ENCODE measurements around the gene ZNF524.

ZNF524 gene

DNA sequence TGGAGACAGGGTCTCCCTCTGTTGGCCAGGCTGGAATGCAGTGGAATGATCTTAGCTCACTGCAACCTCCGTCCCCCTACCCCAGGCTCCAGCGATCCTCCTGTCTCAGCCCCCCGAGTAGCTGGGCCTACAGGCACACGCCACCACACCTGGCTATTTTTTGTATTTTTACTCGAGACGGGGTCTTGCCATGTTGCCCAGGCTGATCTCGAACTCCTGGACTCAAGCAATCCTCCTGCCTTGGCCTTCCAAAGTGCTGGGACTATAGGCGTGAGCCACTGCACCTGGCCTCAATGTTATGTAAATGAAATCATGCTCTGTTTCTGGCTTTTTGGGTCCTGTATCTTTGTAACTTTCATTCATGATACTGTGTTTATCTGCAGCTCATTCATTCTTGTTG lies 11.3 kb upstream of the ZNF524 start:
- Histone ChIP-seq H3K4me3 (replicated peaks; ENCODE audit: insufficient read depth, low read length) (no peak overlapping the region), H3K27ac (replicated peaks) (no peak overlapping the region), H3K27me3 (ENCODE audit: insufficient read depth, poor library complexity, severe bottlenecking) (peaks cover 25% of the 10 kb centered on the region)
- TF ChIP-seq SPI1 (IDR thresholded peaks at IDR 0.05; ENCODE audit: borderline replicate concordance, low read depth) (no peak), GABPA (IDR thresholded peaks at IDR 0.05; ENCODE audit: low read depth) (no peak), POLR2AphosphoS5 (IDR thresholded peaks at IDR 0.05; ENCODE audit: low read depth) (no peak)
- TF ChIP-seq, protein P1, sequence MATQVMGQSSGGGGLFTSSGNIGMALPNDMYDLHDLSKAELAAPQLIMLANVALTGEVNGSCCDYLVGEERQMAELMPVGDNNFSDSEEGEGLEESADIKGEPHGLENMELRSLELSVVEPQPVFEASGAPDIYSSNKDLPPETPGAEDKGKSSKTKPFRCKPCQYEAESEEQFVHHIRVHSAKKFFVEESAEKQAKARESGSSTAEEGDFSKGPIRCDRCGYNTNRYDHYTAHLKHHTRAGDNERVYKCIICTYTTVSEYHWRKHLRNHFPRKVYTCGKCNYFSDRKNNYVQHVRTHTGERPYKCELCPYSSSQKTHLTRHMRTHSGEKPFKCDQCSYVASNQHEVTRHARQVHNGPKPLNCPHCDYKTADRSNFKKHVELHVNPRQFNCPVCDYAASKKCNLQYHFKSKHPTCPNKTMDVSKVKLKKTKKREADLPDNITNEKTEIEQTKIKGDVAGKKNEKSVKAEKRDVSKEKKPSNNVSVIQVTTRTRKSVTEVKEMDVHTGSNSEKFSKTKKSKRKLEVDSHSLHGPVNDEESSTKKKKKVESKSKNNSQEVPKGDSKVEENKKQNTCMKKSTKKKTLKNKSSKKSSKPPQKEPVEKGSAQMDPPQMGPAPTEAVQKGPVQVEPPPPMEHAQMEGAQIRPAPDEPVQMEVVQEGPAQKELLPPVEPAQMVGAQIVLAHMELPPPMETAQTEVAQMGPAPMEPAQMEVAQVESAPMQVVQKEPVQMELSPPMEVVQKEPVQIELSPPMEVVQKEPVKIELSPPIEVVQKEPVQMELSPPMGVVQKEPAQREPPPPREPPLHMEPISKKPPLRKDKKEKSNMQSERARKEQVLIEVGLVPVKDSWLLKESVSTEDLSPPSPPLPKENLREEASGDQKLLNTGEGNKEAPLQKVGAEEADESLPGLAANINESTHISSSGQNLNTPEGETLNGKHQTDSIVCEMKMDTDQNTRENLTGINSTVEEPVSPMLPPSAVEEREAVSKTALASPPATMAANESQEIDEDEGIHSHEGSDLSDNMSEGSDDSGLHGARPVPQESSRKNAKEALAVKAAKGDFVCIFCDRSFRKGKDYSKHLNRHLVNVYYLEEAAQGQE (IDR thresholded peaks at IDR 0.05; ENCODE audit: insufficient replicate concordance, low read depth), result no peak
- TF ChIP-seq, protein P2, sequence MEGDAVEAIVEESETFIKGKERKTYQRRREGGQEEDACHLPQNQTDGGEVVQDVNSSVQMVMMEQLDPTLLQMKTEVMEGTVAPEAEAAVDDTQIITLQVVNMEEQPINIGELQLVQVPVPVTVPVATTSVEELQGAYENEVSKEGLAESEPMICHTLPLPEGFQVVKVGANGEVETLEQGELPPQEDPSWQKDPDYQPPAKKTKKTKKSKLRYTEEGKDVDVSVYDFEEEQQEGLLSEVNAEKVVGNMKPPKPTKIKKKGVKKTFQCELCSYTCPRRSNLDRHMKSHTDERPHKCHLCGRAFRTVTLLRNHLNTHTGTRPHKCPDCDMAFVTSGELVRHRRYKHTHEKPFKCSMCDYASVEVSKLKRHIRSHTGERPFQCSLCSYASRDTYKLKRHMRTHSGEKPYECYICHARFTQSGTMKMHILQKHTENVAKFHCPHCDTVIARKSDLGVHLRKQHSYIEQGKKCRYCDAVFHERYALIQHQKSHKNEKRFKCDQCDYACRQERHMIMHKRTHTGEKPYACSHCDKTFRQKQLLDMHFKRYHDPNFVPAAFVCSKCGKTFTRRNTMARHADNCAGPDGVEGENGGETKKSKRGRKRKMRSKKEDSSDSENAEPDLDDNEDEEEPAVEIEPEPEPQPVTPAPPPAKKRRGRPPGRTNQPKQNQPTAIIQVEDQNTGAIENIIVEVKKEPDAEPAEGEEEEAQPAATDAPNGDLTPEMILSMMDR (IDR thresholded peaks at IDR 0.05; ENCODE audit: insufficient read depth, low read length), result no peak
- no peak for DNase-seq (ENCODE audit: low read depth in 1 of 2, low spot score in 1 of 2)

DNA sequence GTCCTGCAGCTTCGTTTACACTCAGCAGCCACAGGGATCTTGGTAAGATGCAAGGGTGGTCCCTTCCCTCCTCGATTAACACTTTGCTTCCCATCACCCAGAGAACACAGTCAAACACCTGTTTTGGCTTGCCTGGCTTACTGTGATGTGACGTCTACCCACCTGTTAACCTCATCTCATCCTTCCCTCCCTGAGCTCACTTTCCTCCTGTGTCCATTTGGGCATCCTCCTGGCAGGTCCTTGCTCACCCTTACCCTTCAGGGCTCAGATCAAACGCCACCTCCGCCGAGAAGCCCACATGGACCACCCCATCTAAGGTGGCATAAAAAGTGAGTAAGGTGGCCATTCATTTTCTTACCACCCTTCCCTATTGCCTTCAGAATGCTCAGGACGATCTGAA lies 10.0 kb upstream of the ZNF524 start:
- no peak for TF ChIP-seq SPI1 (IDR thresholded peaks at IDR 0.05; ENCODE audit: borderline replicate concordance, low read depth)
- TF ChIP-seq, protein P2 (IDR thresholded peaks at IDR 0.05; ENCODE audit: insufficient read depth, low read length), result no peak
- TF ChIP-seq GABPA (IDR thresholded peaks at IDR 0.05; ENCODE audit: low read depth), result no peak
- TF ChIP-seq, protein P1 (IDR thresholded peaks at IDR 0.05; ENCODE audit: insufficient replicate concordance, low read depth), result no peak
- TF ChIP-seq POLR2AphosphoS5 (IDR thresholded peaks at IDR 0.05; ENCODE audit: low read depth), result no peak
- DNase-seq (ENCODE audit: low read depth in 1 of 2, low spot score in 1 of 2), result no peak
- H3K27ac ChIP-seq (replicated peaks), result no peak overlapping the region
- no peak overlapping the region for H3K4me3 ChIP-seq (replicated peaks; ENCODE audit: insufficient read depth, low read length)
- H3K27me3 ChIP-seq (ENCODE audit: insufficient read depth, poor library complexity, severe bottlenecking), result peaks cover 18% of the 10 kb centered on the region

DNA sequence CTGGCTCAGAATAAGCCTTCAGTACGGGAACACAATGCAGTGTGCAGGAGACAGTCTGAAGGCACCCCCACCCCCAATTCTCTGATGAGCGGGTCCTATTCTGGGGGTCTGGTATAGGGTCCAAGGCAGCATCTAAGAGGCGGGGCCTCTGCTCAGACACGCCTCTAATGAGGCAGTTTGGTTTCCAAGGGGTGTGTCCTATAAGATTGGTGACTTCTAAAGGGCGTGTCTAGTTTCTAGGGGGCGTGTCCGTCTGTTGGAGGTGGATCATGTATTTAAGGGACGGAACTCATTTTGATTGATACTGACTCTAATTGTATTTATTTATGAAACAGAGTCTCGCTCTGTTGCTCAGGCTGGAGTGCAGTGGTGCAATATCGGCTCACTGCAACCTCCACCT lies 9.5 kb upstream of the ZNF524 start:
- TF ChIP-seq SPI1 (IDR thresholded peaks at IDR 0.05; ENCODE audit: borderline replicate concordance, low read depth) (no peak), POLR2AphosphoS5 (IDR thresholded peaks at IDR 0.05; ENCODE audit: low read depth) (no peak), GABPA (IDR thresholded peaks at IDR 0.05; ENCODE audit: low read depth) (no peak)
- TF ChIP-seq, protein P2 (IDR thresholded peaks at IDR 0.05; ENCODE audit: insufficient read depth, low read length), result no peak
- TF ChIP-seq, protein P1 (IDR thresholded peaks at IDR 0.05; ENCODE audit: insufficient replicate concordance, low read depth), result no peak
- no peak overlapping the region for H3K4me3 ChIP-seq (replicated peaks; ENCODE audit: insufficient read depth, low read length)
- peaks cover 13% of the 10 kb centered on the region for H3K27me3 ChIP-seq (ENCODE audit: insufficient read depth, poor library complexity, severe bottlenecking)
- H3K27ac ChIP-seq (replicated peaks), result no peak overlapping the region
- no peak for DNase-seq (ENCODE audit: low read depth in 1 of 2, low spot score in 1 of 2)
